ENCODE measurements around the gene MLLT1.

MLLT1 gene

GRCh38 chr19:6213266-6213595 lies 66.5 kb downstream of the MLLT1 start:
- Histone ChIP-seq H3K36me3 (ENCODE audit: control insufficient read depth, insufficient read depth, low read length) (peaks cover 14% of the 10 kb centered on the region), H3K27me3 (ENCODE audit: control insufficient read depth, insufficient read depth, low read length) (no peaks in the 10 kb centered on the region), H3K4me3 (ENCODE audit: low read depth, low read length) (no peak overlapping the region), H3K9me3 (ENCODE audit: control insufficient read depth, insufficient read depth, low read length) (no peaks in the 10 kb centered on the region), H3K4me1 (ENCODE audit: control insufficient read depth, insufficient read depth, low read length) (peaks cover 11% of the 10 kb centered on the region; the same call in 1 of the 2 replicates), H3K27ac (ENCODE audit: low read depth, low read length) (no peak overlapping the region), H3K9ac (ENCODE audit: low read depth, low read length) (no peak overlapping the region)

GRCh38 chr19:6212403-6213265 lies 67.1 kb downstream of the MLLT1 start:
- H3K4me3 ChIP-seq (ENCODE audit: low read depth, low read length): no peak overlapping the region
- peaks cover 14% of the 10 kb centered on the region for H3K36me3 ChIP-seq (ENCODE audit: control insufficient read depth, insufficient read depth, low read length)
- H3K27me3 ChIP-seq (ENCODE audit: control insufficient read depth, insufficient read depth, low read length): no peaks in the 10 kb centered on the region
- no peak overlapping the region for H3K9ac ChIP-seq (ENCODE audit: low read depth, low read length)
- H3K9me3 ChIP-seq (ENCODE audit: control insufficient read depth, insufficient read depth, low read length): no peaks in the 10 kb centered on the region
- H3K4me1 ChIP-seq (ENCODE audit: control insufficient read depth, insufficient read depth, low read length): peaks cover 10% of the 10 kb centered on the region; the same call in 1 of the 2 replicates
- H3K27ac ChIP-seq (ENCODE audit: low read depth, low read length): no peak overlapping the region

- peaks cover 2% of the 10 kb centered on the region; the same call in 1 of the 2 replicates for H3K4me1 ChIP-seq (ENCODE audit: control insufficient read depth, insufficient read depth, low read length)
- no peak overlapping the region for H3K4me3 ChIP-seq (ENCODE audit: low read depth, low read length)
- H3K27ac ChIP-seq (ENCODE audit: low read depth, low read length): no peak overlapping the region
- H3K9ac ChIP-seq (ENCODE audit: low read depth, low read length): no peak overlapping the region
- no peaks in the 10 kb centered on the region for H3K9me3 ChIP-seq (ENCODE audit: control insufficient read depth, insufficient read depth, low read length)
- peaks cover 14% of the 10 kb centered on the region for H3K36me3 ChIP-seq (ENCODE audit: control insufficient read depth, insufficient read depth, low read length)
- H3K27me3 ChIP-seq (ENCODE audit: control insufficient read depth, insufficient read depth, low read length): no peaks in the 10 kb centered on the region
Observed at GRCh38 chr19:6211632-6212402, 68.0 kb downstream of the MLLT1 start.

GRCh38 chr19:6210721-6211600 lies 68.8 kb downstream of the MLLT1 start:
- no peaks in the 10 kb centered on the region for H3K27me3 ChIP-seq (ENCODE audit: control insufficient read depth, insufficient read depth, low read length)
- no peaks in the 10 kb centered on the region for H3K4me1 ChIP-seq (ENCODE audit: control insufficient read depth, insufficient read depth, low read length)
- H3K9ac ChIP-seq (ENCODE audit: low read depth, low read length): no peak overlapping the region
- H3K9me3 ChIP-seq (ENCODE audit: control insufficient read depth, insufficient read depth, low read length): no peaks in the 10 kb centered on the region
- no peak overlapping the region for H3K27ac ChIP-seq (ENCODE audit: low read depth, low read length)
- no peak overlapping the region for H3K4me3 ChIP-seq (ENCODE audit: low read depth, low read length)
- H3K36me3 ChIP-seq (ENCODE audit: control insufficient read depth, insufficient read depth, low read length): peaks cover 14% of the 10 kb centered on the region

- H3K9me3 ChIP-seq (ENCODE audit: control insufficient read depth, insufficient read depth, low read length): no peaks in the 10 kb centered on the region
- no peak overlapping the region for H3K4me3 ChIP-seq (ENCODE audit: low read depth, low read length)
- H3K4me1 ChIP-seq (ENCODE audit: control insufficient read depth, insufficient read depth, low read length): no peaks in the 10 kb centered on the region
- peaks cover 14% of the 10 kb centered on the region for H3K36me3 ChIP-seq (ENCODE audit: control insufficient read depth, insufficient read depth, low read length)
- H3K27ac ChIP-seq (ENCODE audit: low read depth, low read length): no peak overlapping the region
- no peaks in the 10 kb centered on the region for H3K27me3 ChIP-seq (ENCODE audit: control insufficient read depth, insufficient read depth, low read length)
- no peak overlapping the region for H3K9ac ChIP-seq (ENCODE audit: low read depth, low read length)
Observed at GRCh38 chr19:6210091-6210490, 69.7 kb downstream of the MLLT1 start.

- Histone ChIP-seq H3K9ac (ENCODE audit: low read depth, low read length) (no peak overlapping the region), H3K4me3 (ENCODE audit: low read depth, low read length) (no peak overlapping the region), H3K27ac (ENCODE audit: low read depth, low read length) (no peak overlapping the region), H3K4me1 (ENCODE audit: control insufficient read depth, insufficient read depth, low read length) (no peaks in the 10 kb centered on the region), H3K9me3 (ENCODE audit: control insufficient read depth, insufficient read depth, low read length) (no peaks in the 10 kb centered on the region), H3K36me3 (ENCODE audit: control insufficient read depth, insufficient read depth, low read length) (peaks cover 14% of the 10 kb centered on the region), H3K27me3 (ENCODE audit: control insufficient read depth, insufficient read depth, low read length) (no peaks in the 10 kb centered on the region)
Observed at GRCh38 chr19:6209680-6210079, 70.1 kb downstream of the MLLT1 start.

GRCh38 chr19:6209233-6209632 lies 70.5 kb downstream of the MLLT1 start:
- Histone ChIP-seq H3K4me3 (ENCODE audit: low read depth, low read length) (no peak overlapping the region), H3K4me1 (ENCODE audit: control insufficient read depth, insufficient read depth, low read length) (no peaks in the 10 kb centered on the region), H3K27ac (ENCODE audit: low read depth, low read length) (no peak overlapping the region)

GRCh38 chr19:6204866-6205723 lies 74.7 kb downstream of the MLLT1 start:
- H3K9ac ChIP-seq (ENCODE audit: low read depth, low read length): no peak overlapping the region

More at GRCh38 chr19:6209233-6209632, 70.5 kb downstream of the MLLT1 start:
- Histone ChIP-seq H3K36me3 (ENCODE audit: control insufficient read depth, insufficient read depth, low read length) (peaks cover 14% of the 10 kb centered on the region), H3K27me3 (ENCODE audit: control insufficient read depth, insufficient read depth, low read length) (no peaks in the 10 kb centered on the region), H3K9ac (ENCODE audit: low read depth, low read length) (no peak overlapping the region), H3K9me3 (ENCODE audit: control insufficient read depth, insufficient read depth, low read length) (no peaks in the 10 kb centered on the region)

GRCh38 chr19:6204212-6204611 lies 75.6 kb downstream of the MLLT1 start:
- Histone ChIP-seq H3K27ac (ENCODE audit: low read depth, low read length) (no peak overlapping the region), H3K9ac (ENCODE audit: low read depth, low read length) (no peak overlapping the region), H3K9me3 (ENCODE audit: control insufficient read depth, insufficient read depth, low read length) (no peaks in the 10 kb centered on the region), H3K36me3 (ENCODE audit: control insufficient read depth, insufficient read depth, low read length) (no peaks in the 10 kb centered on the region), H3K4me1 (ENCODE audit: control insufficient read depth, insufficient read depth, low read length) (no peaks in the 10 kb centered on the region), H3K27me3 (ENCODE audit: control insufficient read depth, insufficient read depth, low read length) (no peaks in the 10 kb centered on the region), H3K4me3 (ENCODE audit: low read depth, low read length) (no peak overlapping the region)

More at GRCh38 chr19:6204866-6205723, 74.7 kb downstream of the MLLT1 start:
- H3K9me3 ChIP-seq (ENCODE audit: control insufficient read depth, insufficient read depth, low read length): no peaks in the 10 kb centered on the region
- no peaks in the 10 kb centered on the region for H3K4me1 ChIP-seq (ENCODE audit: control insufficient read depth, insufficient read depth, low read length)
- no peaks in the 10 kb centered on the region for H3K27me3 ChIP-seq (ENCODE audit: control insufficient read depth, insufficient read depth, low read length)
- no peak overlapping the region for H3K27ac ChIP-seq (ENCODE audit: low read depth, low read length)
- H3K36me3 ChIP-seq (ENCODE audit: control insufficient read depth, insufficient read depth, low read length): no peaks in the 10 kb centered on the region
- no peak overlapping the region for H3K4me3 ChIP-seq (ENCODE audit: low read depth, low read length)
